ENCODE results near the gene CASP5. TPM values are rescaled to one million over a fixed set of nuclear protein-coding genes. Genes with fewer than 3 reads are reported as not detected.

Gene CASP5
- total RNA-seq, 2 donors from 2014 or later: not detected

DNA sequence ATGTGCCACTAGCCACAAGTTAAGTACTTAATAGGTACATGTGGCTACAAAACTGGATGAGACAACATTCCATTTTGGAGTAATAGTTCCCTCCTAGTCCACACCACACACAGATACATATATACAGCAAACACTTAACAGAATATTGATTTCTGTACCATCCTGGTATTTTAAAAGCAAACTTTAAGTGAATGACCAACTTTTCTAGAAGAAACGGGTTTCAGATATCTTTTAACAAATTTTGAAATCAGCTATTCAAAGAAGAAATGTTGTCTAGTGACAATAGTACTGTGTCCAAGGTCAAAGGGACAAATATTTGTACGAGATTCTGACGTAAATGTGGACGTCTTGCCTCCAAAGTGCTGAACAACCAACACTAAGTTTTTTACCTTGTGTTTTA, 34.5 kb upstream of the CASP5 start:
- intact Hi-C loops (cut with DNase I): no loop called here
- WGBS, 2 donors: 22 to 32% methylated on average over 4 of the region's 4 CpGs
- H3K27me3 ChIP-seq: no peaks in the 10 kb centered on the region
- ATAC-seq (no peak), DNase-seq (no peak)
- no peaks in the 10 kb centered on the region for H3K9me3 ChIP-seq
- H3K4me1 ChIP-seq: no peaks in the 10 kb centered on the region
- no peak overlapping the region for H3K27ac ChIP-seq
- no peak for TF ChIP-seq CTCF (IDR thresholded peaks at IDR 0.05)
- no peak for TF ChIP-seq POLR2A (IDR thresholded peaks at IDR 0.05)
- no peak overlapping the region for H3K4me3 ChIP-seq
- no peaks in the 10 kb centered on the region for H3K36me3 ChIP-seq (replicated peaks in 1 of 2; ENCODE audit: insufficient read depth in 1 of 2, low read depth in 2 of 2)

- DNase-seq (no peak), ATAC-seq (no peak)
- WGBS, 2 donors: 83 to 89% methylated on average over 1 of the region's 1 CpG
- TF ChIP-seq CTCF (IDR thresholded peaks at IDR 0.05): no peak
- no peak for TF ChIP-seq POLR2A (IDR thresholded peaks at IDR 0.05)
- Histone ChIP-seq H3K27ac (no peak overlapping the region), H3K27me3 (no peaks in the 10 kb centered on the region), H3K9me3 (no peaks in the 10 kb centered on the region), H3K4me1 (no peaks in the 10 kb centered on the region), H3K4me3 (no peak overlapping the region), H3K36me3 (replicated peaks in 1 of 2; ENCODE audit: insufficient read depth in 1 of 2, low read depth in 2 of 2) (no peaks in the 10 kb centered on the region)
- intact Hi-C loops (cut with DNase I): no loop called here
Observed at GRCh38 chr11:105056446-105056845, 33.5 kb upstream of the CASP5 start.

- WGBS, 2 donors: 45 to 81% methylated on average over 2 of the region's 2 CpGs
- Histone ChIP-seq H3K36me3 (replicated peaks in 1 of 2; ENCODE audit: insufficient read depth in 1 of 2, low read depth in 2 of 2) (no peaks in the 10 kb centered on the region), H3K9me3 (no peaks in the 10 kb centered on the region), H3K27me3 (no peaks in the 10 kb centered on the region), H3K27ac (no peak overlapping the region), H3K4me1 (no peaks in the 10 kb centered on the region), H3K4me3 (no peak overlapping the region)
- intact Hi-C loops (cut with DNase I): no loop called here
- DNase-seq (no peak), ATAC-seq (no peak)
- no peak for TF ChIP-seq CTCF (IDR thresholded peaks at IDR 0.05)
- no peak for TF ChIP-seq POLR2A (IDR thresholded peaks at IDR 0.05)
Observed at GRCh38 chr11:105054723-105055493, 31.9 kb upstream of the CASP5 start.

- Histone ChIP-seq H3K27ac (no peak overlapping the region), H3K36me3 (replicated peaks in 1 of 2; ENCODE audit: insufficient read depth in 1 of 2, low read depth in 2 of 2) (no peaks in the 10 kb centered on the region), H3K27me3 (no peaks in the 10 kb centered on the region), H3K9me3 (no peaks in the 10 kb centered on the region), H3K4me3 (no peak overlapping the region), H3K4me1 (no peaks in the 10 kb centered on the region)
- WGBS, 2 donors: 84 to 94% methylated on average over 3 of the region's 3 CpGs
- intact Hi-C loops (cut with DNase I): no loop called here
- TF ChIP-seq POLR2A (IDR thresholded peaks at IDR 0.05) (no peak), CTCF (IDR thresholded peaks at IDR 0.05) (no peak)
- no peak for DNase-seq
- ATAC-seq: no peak
Observed at GRCh38 chr11:105052487-105052886, 29.5 kb upstream of the CASP5 start.

GRCh38 chr11:105051559-105051958, 28.6 kb upstream of the CASP5 start:
- H3K4me3 ChIP-seq: no peak overlapping the region
- no peaks in the 10 kb centered on the region for H3K36me3 ChIP-seq (replicated peaks in 1 of 2; ENCODE audit: insufficient read depth in 1 of 2, low read depth in 2 of 2)
- H3K27ac ChIP-seq: no peak overlapping the region
- H3K9me3 ChIP-seq: no peaks in the 10 kb centered on the region
- DNase-seq (no peak), ATAC-seq (no peak)
- WGBS, 2 donors: 47 to 55% methylated on average over 2 of the region's 2 CpGs
- no peaks in the 10 kb centered on the region for H3K4me1 ChIP-seq
- TF ChIP-seq POLR2A (IDR thresholded peaks at IDR 0.05): no peak
- no peak for TF ChIP-seq CTCF (IDR thresholded peaks at IDR 0.05)
- H3K27me3 ChIP-seq: no peaks in the 10 kb centered on the region
- intact Hi-C loops (cut with DNase I): no loop called here
